GM19452 (cell line): Measurements from ENCODE around the gene ADPRM.
"Not testable (repeated sequence)": the region's sequence is repeated elsewhere in the genome, so short reads cannot be mapped to it uniquely, and the experiment has no call there.

Source experiments
- ATAC-seq: cut with Tn5 transposase; IDR thresholded peaks from one replicate; pipeline ENCODE4 v1.9.1; 2021; ENCODE audit not compliant: unreplicated experiment

ADPRM gene, protein sequence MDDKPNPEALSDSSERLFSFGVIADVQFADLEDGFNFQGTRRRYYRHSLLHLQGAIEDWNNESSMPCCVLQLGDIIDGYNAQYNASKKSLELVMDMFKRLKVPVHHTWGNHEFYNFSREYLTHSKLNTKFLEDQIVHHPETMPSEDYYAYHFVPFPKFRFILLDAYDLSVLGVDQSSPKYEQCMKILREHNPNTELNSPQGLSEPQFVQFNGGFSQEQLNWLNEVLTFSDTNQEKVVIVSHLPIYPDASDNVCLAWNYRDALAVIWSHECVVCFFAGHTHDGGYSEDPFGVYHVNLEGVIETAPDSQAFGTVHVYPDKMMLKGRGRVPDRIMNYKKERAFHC

DNA sequence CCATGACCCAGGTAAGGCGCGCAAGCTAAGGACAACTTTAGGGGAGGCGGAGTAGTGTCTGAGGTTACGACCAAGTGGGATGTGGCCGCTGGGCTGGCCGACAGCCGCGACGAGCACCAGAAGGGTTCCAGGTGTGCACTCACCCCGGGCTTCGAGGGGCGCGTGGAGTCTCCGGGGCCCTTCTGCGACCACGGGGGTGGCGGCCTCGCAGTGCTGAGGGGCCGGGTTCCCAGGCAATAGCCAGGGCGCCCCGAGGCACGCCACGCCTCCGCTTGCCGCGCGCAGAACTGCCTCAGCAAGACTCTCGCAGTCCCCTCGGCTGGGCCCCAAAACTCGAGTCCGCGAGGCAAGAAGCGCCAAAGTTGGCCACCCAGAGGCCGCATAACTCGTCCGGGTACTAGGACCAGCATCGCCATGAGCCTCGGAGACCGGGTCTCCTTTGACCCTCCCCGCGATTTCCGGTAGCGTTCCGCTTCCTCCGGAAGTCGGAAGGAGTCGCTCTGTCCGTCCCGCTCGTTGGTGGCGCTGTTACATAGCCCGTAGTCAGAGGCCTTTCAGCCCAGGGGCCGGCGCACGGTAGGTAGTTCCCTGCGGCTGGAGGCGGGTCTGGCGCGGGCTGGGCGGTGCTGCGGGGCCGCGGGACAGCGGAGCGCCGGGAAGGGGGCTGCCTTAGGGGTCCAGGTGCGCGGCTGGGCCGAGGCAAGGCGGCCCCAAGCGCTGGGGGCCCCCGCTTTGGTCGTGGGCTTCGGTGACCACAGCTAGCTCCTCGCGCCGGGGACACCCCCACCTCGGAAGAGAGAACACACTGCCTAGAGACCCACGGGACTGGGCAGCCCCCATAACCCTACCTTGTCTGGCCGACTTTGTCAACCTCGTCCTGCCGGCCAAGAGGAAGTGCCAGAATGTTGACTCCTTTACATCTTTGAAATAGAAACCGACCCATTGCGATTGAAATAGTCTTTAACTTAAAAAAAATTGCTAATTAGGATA, at the start of gene ADPRM, which contains the start of gene SCO1:
Gene ADPRM (plus strand): TSS at position 503 of the 990 bp plus-strand sequence. CDS start 7,333 bp downstream, outside the sequence.
Gene SCO1 (minus strand): TSS at position 442 of the 990 bp plus-strand sequence. CDS start 26 bp downstream, at position 416.
- ATAC-seq, result peak; percentile 92

DNA sequence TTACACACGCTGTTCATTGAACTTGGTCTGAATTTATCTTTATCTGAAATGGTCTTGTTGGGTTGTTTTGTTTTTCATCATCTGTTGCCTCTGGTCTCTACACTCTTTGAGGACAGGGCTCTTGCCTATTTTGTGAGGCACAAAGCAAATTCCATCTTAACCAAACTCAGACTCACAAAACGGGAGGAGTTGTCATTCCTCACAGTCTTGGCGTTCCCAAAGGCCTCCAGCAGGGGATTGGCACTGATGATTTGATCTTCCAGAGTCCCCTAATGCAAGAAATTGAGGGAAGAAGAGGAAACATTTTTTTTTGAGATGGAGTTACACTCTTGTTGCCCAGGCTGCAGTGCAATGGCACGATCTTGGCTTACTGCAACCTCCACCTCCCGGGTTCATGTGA, 49.0 kb upstream of the ADPRM start:
- no peak for ATAC-seq

DNA sequence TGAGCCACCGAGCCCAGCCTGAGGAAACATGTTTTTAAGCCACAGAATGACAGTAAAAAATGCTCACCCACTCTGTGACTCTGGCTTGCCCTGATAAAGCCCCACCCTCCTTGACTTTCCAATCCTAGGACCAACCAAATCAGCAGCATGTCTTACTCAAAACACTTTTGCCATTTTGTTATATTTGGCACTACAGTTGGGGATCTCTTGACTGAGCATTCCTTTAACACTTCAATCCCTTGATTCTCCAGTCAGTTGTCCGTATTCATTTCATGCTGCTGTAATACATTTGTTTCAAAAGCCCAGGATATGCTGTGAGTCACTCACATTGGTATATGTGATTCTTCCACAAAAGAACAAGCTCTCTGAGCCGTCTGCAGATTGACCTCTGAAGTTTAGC, 48.4 kb upstream of the ADPRM start:
- no peak for ATAC-seq

DNA sequence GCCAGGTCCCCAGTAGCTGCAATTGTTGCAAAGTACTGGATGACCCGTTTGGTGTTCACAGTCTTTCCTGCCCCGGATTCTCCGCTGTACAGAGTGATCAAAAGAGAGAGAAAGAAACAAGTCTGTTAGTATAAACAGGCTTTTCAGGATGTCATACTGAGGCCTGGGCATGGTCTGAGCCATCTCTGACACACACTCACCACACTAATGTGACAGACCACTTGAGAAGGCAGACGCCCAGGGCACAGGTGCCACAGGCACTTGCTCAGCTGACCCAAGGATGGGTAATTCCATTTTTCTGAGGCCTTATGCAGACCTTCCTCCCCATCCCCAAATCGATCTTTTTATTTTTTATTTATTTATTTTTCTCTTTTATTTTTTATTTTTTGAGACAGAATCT, 47.8 kb upstream of the ADPRM start:
- ATAC-seq, result no peak

DNA sequence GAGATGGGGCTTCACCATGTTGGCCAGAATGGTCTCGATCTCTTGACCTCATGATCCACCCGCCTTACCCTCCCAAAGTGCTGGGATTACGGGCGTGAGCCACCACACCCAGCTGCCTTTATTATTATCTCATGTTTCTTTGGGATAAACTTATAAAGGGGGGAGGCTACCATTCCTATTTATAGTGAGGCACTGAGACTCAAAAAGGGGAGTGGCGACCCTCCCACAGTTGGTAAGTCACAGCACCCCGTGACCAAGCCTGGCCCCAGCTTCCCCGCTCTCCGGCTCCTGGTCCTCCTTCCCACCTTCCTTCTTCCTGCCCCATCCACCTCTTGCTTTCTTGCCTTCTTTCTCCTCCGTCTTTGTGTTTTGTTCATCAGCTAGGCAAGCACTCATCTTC, 45.5 kb upstream of the ADPRM start:
- ATAC-seq, result no peak

DNA sequence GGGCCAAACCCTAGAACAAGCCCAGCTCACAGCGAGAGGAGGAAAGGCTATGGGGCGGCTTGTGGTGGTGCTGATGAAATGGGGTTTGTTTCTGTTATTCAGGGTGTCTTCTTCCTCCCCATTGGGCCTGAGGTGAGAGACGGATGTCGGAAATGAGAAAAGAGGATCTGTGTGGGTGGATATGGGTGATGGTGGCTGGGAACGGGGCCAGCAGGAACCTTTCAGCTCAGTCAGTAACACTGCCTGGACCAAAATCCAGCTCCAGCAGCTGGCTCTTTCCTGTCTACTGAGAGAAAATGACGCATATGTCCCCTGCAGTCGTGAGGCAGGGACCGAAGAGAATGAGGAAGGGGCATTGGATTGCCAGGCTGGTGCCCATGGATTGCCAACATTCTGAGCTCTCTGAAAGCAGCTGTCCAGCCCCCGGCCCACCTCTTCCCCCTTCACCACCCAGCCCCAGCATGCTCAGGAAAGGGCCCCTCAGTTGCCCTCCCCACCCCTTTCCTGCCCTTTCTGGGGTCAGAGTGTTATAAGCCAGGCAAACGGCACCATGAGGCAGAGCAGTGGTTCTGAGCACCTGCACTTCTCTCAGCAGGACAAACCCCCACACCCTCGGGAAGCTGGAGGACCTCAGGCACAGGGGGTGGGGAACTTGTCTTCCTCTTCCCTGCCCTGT, 44.3 kb upstream of the ADPRM start:
- ATAC-seq, result no peak

DNA sequence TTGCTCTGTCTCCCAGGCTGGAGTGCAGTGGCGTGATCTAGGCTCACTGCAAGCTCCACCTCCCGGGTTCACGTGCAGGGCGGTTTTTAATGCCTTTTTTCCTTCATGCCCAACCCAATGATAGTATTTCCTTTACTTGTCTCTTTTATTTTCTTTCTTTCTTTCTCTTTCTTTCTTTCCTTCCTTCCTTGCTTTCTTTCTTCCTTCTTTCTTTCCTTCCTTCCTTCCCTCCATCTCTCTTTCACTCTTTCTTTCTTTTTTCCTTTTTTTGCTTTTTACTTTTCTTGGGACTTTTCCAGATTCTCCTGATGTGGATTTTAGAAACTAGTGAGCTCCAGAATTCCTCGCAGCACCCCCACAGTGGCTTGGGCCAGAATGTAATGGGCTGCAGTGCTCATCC, 43.4 kb upstream of the ADPRM start:
- ATAC-seq, result no peak

DNA sequence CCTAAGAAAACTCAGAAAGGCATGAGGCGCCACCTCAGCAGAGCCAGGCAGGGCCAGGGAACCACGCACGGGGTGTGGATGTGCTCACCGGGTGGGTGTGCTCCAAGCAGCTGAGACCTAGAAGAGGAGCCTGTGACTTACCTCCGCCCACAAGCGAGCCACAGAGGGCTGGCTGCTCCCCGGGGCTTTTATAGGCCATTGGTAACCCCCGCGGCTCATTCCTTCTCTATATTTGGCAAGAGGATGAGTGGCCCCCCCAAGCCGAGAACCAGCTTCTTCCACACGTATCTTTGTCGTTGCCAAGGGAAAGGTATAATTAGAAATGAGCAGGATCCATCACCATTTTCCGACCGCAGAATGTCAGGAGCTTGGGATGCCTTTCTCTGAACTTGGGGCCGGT, 40.2 kb upstream of the ADPRM start, which contains the start of gene MYH3:
Gene MYH3 (minus strand): TSS at position 162 of the 400 bp plus-strand sequence. CDS start 2,245 bp downstream, outside the sequence.
- ATAC-seq, result no peak

DNA sequence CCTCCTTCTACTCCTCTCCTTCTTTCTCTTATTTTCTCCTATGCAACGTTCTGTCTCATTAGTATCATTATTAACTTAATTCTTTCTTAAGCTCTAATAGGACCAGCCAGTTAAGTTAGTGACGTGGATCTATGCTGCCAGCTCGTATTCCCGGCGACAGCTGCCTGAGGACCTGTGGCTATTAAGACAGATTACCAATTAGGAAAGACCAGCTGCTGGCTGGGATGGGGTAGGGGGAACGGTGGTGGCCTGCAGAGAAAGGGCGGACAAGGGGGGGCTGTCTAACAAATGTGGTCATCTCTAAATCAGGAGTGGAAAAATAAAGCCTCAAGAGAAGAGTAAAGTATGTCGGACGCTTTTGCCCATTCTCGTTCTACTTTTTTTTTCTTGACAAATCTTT, 39.5 kb upstream of the ADPRM start:
- no peak for ATAC-seq

DNA sequence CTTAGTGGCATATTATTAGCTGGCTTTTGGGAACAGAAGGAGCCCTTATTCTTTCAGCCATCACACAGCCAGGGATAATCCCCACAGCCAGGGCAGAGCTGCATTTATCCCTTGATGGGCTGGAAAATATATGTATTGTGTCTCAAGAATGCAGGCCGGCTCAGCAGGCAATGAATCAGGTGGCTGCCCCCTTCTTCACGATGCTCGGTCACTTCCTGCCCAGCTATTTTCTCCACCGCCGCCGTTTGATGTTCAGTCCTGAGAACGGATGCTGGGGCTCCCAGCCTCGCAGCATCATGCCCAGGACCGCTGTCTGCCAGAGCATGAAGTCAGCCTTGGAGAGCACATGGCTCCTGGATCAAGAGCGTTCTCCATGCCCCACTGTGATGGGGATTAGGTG, 36.0 kb upstream of the ADPRM start:
- no peak for ATAC-seq

DNA sequence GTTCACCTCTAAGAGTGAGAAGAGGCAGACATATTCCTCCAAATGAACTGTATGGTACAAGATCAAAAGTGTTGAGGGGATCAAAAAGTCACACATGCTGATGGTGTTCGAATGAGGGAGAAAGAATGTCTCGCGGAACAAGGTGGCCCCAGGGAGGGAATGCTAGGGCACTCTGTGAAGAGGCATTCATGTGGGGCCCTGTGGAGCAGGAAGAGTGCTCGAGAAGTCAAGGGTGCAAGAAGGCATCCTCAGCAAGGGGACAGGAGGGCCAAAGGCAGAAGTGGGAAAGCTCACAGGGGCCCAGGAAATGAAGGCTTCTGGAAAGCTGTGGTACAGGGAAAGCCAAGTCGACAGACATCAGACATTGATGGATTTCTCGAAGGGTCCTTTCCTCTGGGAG, 34.2 kb upstream of the ADPRM start:
- ATAC-seq, result no peak

DNA sequence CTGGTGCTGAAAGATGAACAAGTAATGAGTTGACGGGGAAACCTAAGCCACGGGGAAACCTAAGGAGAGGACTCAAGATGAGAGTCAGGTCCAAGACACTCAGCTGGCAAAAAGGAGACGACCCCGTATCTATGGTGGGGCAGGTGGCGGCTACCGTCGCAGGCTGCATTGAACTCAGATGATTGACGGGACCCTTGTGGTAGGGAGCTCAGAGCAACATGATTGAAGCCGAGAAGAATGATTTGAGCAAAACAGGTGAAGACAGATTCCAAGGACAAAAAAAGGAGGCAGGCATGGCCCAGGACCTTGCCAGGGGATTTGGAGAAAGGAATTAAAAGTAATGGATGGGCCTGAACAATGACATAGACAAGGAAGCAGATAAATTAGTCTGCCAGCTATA, 32.8 kb upstream of the ADPRM start:
- ATAC-seq, result no peak

DNA sequence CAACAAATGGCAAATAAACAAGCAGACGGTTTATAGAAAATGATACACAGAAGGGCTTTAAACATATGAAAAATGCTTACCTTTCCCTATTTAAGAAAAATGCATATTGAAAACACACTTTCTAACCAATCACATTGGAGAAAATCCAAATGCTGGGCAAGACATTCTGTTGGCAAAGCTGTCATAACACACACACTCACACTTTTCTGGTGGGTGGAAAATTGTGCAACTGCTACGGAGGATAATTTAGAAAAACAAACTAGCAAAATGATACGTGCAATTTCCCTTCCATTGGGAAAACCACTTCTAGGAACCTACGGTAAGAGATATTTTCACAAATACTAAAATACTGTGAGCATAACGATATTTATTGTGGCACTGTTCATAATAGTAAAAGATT, 30.5 kb upstream of the ADPRM start:
- no peak for ATAC-seq

DNA sequence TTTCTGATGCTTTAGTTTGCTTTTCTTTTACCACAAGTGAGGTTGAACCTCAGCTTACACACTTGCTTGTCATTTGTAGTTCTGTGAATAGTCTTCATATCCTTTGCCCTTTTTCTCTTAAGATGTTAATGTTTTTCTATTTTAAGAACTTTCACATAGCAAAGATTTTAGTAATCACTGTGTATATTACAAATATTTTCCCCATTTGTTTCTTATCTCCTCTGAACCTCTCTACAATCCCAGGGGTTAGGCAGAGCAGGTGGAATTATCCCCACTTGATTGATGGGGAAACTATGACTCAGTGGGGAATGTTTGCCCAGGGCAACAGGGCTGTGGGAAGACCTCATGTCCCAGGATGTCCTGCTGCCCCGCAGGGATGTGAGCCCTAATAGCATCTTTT, 28.6 kb upstream of the ADPRM start:
- ATAC-seq, result no peak

DNA sequence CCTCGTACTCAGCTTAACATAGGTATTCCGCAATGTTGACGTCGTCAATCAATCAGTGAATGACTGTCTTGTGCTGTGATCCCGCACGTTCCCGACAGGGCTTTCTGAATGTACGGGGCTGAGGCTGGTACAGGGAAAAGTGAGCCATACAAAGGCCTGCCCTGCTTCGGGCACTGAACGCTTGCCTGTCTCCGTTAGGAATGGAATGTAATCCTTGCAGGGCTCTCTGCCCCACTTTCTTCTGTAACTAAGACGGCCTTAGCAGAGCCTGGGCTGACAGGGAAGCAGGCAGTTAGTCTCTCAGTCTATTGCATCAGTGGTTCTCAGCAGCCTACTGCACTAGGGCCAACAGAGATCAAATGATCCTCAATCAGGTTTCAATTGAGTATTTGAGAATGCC, 24.1 kb upstream of the ADPRM start:
- ATAC-seq, result no peak

DNA sequence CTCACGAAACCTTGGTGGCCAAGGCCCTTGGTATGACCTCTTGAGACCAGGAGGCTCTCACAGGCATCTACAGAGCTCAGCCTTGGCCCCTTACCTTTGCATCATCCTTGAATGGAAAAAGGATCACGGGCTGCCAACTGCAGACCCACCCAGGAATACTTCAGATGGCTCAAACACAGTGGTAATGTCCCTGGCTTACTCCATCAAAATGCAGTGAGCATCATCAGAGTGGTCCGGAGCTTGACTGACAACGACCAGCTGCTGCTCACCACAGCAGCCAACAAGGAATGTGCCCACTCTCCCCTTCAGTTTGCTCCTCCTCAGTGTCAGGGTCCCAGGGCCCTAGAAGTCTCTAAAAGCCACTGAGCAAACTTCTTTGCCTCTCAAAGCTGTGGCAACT, 22.7 kb upstream of the ADPRM start:
- ATAC-seq, result no peak

DNA sequence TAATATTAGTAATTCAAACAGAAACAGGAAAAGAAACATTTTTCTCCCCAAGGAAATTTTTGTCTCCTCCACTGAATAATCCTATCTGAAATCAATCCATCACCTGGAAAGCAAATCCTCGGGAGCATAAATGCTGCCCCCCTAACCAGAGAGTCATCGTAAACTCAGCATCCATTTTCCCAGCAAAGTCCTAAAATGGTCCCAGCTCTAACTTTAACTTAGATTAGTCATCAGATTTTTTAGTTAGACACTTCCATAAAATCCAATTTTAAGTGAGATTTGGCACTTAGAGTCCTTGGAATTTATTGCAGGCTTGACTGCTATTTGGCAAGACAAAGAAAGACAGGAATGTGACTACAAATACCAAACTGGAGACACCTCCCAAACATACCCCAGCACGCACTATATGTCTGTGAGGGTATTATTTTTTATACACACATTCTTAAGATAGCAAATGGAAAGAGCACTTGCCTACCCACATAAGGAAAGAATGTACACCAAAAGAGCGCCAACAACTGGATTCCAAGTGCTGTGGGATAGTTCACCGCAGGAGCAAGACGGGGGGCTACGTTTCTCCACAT, 15.4 kb upstream of the ADPRM start:
- ATAC-seq, result no peak

DNA sequence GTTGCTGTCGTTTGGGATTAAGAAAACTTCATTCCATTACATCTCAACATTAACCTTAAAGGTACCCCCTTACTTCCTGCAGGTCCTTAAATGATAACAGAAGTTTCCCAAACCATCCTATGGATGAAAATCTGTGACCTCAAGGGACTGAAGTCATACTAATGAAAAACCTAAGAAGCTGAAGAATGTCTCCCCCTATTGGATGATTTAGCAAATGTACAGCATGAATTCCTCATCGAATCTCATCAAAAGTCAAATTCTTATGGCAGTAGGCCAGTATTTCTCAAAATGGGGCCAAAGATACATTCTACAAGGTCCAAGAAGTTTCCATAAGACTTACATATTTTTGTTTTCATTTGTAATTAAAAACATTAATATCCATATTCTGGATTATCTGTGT, 13.5 kb upstream of the ADPRM start:
- ATAC-seq, result no peak

DNA sequence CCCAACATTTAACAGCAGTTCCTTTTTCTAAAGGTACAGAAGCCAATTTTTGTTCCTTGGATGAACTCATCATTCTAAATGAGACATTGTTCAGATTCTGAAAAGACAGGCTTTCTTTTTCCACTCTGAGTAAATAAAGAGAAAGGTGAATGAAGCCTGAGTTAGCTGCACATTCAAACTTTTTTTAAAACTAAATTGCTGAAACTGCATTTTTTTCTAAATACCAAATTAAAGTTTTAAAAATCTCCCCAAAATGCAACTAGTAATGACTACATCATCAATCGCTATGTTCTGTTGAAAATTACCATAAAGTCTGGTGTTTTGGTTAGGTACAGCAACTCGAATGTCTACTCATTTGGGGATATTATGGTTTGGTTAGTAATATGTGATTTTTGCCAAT, 9.9 kb upstream of the ADPRM start:
- ATAC-seq, result no peak

DNA sequence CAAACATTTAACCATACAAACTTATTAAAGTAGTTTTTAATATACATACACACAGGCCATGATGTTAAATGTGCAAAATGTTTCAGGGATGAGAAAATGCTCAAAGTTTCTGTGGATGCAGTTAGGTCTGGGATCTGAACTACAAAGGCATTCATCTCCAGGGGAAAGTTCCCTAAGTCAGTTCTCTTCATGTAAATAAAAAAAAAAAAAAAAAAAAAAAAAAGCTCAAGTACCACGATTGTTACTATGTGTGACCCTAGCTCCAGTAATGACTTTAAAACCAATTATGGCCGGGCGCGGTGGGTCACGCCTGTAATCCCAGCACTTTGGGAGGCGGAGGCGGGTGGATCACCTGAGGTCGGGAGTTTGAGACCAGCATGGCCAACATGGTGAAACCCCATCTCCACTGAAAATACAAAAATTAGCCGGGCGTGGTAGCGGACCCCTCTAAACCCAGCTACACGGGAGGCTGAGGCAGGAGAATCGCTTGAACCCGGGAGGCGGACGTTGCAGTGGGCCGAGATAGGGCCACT, 1.5 kb upstream of the ADPRM start:
- ATAC-seq, result not testable (repeated sequence)
